HL-60/S4 treated with phorbol 12-myristate 13-acetate at 8.2 ng/mL for 4 days and 3 days (cell line): ENCODE measurements around the gene GET4.

Experiments used
- in situ Hi-C: fragments of 300-500 bp; cut with MboI; formaldehyde crosslinking; loops from 2 replicates; pipeline ENCODE4 v1.15.0; 2022; ENCODE audit warnings: low sequenced_read_pairs

The GET4 gene

GRCh38 chr7:910931-911431 lies 34.6 kb downstream of the GET4 start:
- in situ Hi-C loops: no loop called here

- in situ Hi-C loops: no loop called here
These were observed 35.6 kb downstream of the GET4 start for GRCh38 chr7:911791-912480.

GRCh38 chr7:913736-914520 lies 37.6 kb downstream of the GET4 start:
- in situ Hi-C loops: no loop called here

- in situ Hi-C loops: no loop called here
These were observed 38.3 kb downstream of the GET4 start for GRCh38 chr7:914521-915194.

GRCh38 chr7:915291-916218 lies 39.2 kb downstream of the GET4 start:
- in situ Hi-C loops: no loop called here

GRCh38 chr7:916291-916941 lies 40.1 kb downstream of the GET4 start:
- in situ Hi-C loops: no loop called here

- in situ Hi-C loops: no loop called here
These were observed 41.1 kb downstream of the GET4 start for GRCh38 chr7:917255-918117.

GRCh38 chr7:918118-918425 lies 41.7 kb downstream of the GET4 start:
- in situ Hi-C loops: no loop called here

- in situ Hi-C loops: no loop called here
These were observed 42.2 kb downstream of the GET4 start for GRCh38 chr7:918441-919113.

- in situ Hi-C loops: no loop called here
These were observed 42.7 kb downstream of the GET4 start for GRCh38 chr7:919114-919442.

GRCh38 chr7:919924-920341 lies 43.6 kb downstream of the GET4 start:
- in situ Hi-C loops: no loop called here

- in situ Hi-C loops: no loop called here
These were observed 44.2 kb downstream of the GET4 start for GRCh38 chr7:920351-921070.

GRCh38 chr7:921071-921461 lies 44.7 kb downstream of the GET4 start:
- in situ Hi-C loops: no loop called here

- in situ Hi-C loops: no loop called here
These were observed 45.4 kb downstream of the GET4 start for GRCh38 chr7:921581-922333.

GRCh38 chr7:922334-923107 lies 46.2 kb downstream of the GET4 start:
- in situ Hi-C loops: no loop called here

GRCh38 chr7:923108-924041 lies 47.0 kb downstream of the GET4 start:
- in situ Hi-C loops: no loop called here
